HG03575 (cell line): ENCODE data around the gene SDHC.
"Not testable (repeated sequence)": the region's sequence is repeated elsewhere in the genome, so short reads cannot be mapped to it uniquely, and the experiment has no call there.

Source experiments
- ATAC-seq: cut with Tn5 transposase; IDR thresholded peaks from one replicate; pipeline ENCODE4 v1.9.1; 2021; ENCODE audit not compliant: unreplicated experiment, insufficient number of reproducible peaks, low FRiP score; ENCODE audit errors: extremely low read depth

Gene SDHC

GRCh38 chr1:161408429-161409052 is 94.4 kb downstream of the SDHC start:
- no peak for ATAC-seq

- ATAC-seq, result peak; percentile 71
Measured at GRCh38 chr1:161409848-161410635, 95.9 kb downstream of the SDHC start.

- not testable (repeated sequence) for ATAC-seq
Measured at GRCh38 chr1:161410636-161410970, 96.4 kb downstream of the SDHC start.
